ENCODE measurements around the gene RNF183. TPM values are rescaled to one million over a fixed set of nuclear protein-coding genes. Genes with fewer than 3 reads are reported as not detected.

RNF183 gene
- total and polyA plus RNA-seq, 9 of the 15 experiments (the other 6 are each of a cell fraction or from before 2014, with no cell fraction given) = 0.04 to 2.0 (median 0.16) TPM; not detected in 5

GRCh38 chr9:113345671-113346070 lies 42.5 kb upstream of the RNF183 start (continued):
- TF ChIP-seq PATZ1 (CRISPR knock-in tag; IDR thresholded peaks at IDR 0.05; ENCODE audit: borderline replicate concordance) (peak; percentile 86), ZBTB12 (CRISPR knock-in tag; IDR thresholded peaks at IDR 0.05) (peak; percentile 73), ZKSCAN1 (IDR thresholded peaks at IDR 0.05; ENCODE audit: low read depth, low read length) (no peak), FOXA3 (CRISPR knock-in tag; conservative IDR thresholded peaks at IDR 0.05 in 1 of 2, IDR thresholded peaks at IDR 0.05 in 1 of 2) (no peak), NFXL1 (CRISPR knock-in tag; IDR thresholded peaks at IDR 0.05) (peak; percentile 94), ZBTB9 (CRISPR knock-in tag; IDR thresholded peaks at IDR 0.05) (peak; percentile 95), RB1 (IDR thresholded peaks at IDR 0.05; ENCODE audit: low read depth) (no peak), ZNF561 (CRISPR knock-in tag; conservative IDR thresholded peaks at IDR 0.05) (peak; percentile 82; the same call in 1 of the 2 replicates), BCOR (IDR thresholded peaks at IDR 0.05) (no peak), BCL6 (CRISPR knock-in tag; IDR thresholded peaks at IDR 0.05) (peak; percentile 82), KLF16 (IDR thresholded peaks at IDR 0.05) (no peak), ZNF140 (CRISPR knock-in tag; IDR thresholded peaks at IDR 0.05) (peak; percentile 77; the same call in 1 of the 2 replicates), CREB5 (CRISPR knock-in tag; IDR thresholded peaks at IDR 0.05) (peak; percentile 89; the same call in 1 of the 2 replicates), STAT5B (CRISPR knock-in tag; IDR thresholded peaks at IDR 0.05) (peak; percentile 46; the same call in 1 of the 2 replicates), ZNF165 (CRISPR knock-in tag; IDR thresholded peaks at IDR 0.05; ENCODE audit: borderline replicate concordance) (0 out of 2 replicates have a peak, but pooled peaks have one; percentile 57), ZFPM2 (CRISPR knock-in tag; IDR thresholded peaks at IDR 0.05) (peak; percentile 61; the same call in 1 of the 2 replicates), KLF13 (tag; IDR thresholded peaks at IDR 0.05; ENCODE audit: borderline replicate concordance, low read depth) (peak; percentile 76; the same call in 1 of the 2 replicates), MTF1 (CRISPR knock-in tag; IDR thresholded peaks at IDR 0.05; ENCODE audit: borderline replicate concordance) (peak; percentile 87; the same call in 1 of the 2 replicates)
